SU-DHL-6 (cell line): Measurements from ENCODE around the gene RFPL4A.

ENCODE experiments used
- CTCF ChIP-seq: fragments of 200-600 bp; sonication (generic); IDR thresholded peaks from one replicate; pipeline ENCODE4 v1.5.1; 2017; ENCODE audit warnings: antibody characterized with exemption, mild to moderate bottlenecking, low read length, moderate library complexity; ENCODE audit not compliant: insufficient read depth, poor library complexity, severe bottlenecking
- EZH2phosphoT487 ChIP-seq: fragments of 200-600 bp; sonication (generic), shearing (Covaris generic); conservative IDR thresholded peaks from 2 replicates; pipeline ENCODE4 v1.6.1; 2018; ENCODE audit warnings: mild to moderate bottlenecking, antibody characterized with exemption, low read length, moderate library complexity, mixed read lengths

GRCh38 chr19:55753401-55753800 lies 5.5 kb upstream of the RFPL4A start:
- TF ChIP-seq CTCF (no peak), EZH2phosphoT487 (no peak)
